Embryonic facial prominence (tissue), 1 donor: ENCODE measurements around the gene KRR1.
A peak's percentile ranks its signal among the peaks of the same experiment; 100 is the strongest.
"Not testable (repeated sequence)": the region's sequence is repeated elsewhere in the genome, so short reads cannot be mapped to it uniquely, and the experiment has no call there.

Source experiments
- DNase-seq: peaks from one replicate; pipeline ENCODE4 v3.0.0-alpha.2; 2016; ENCODE audit errors: extremely low spot score

KRR1 gene

GRCh38 chr12:75525263-75525662, 13.9 kb upstream of the KRR1 start:
- DNase-seq, result no peak

GRCh38 chr12:75522124-75522523, 10.7 kb upstream of the KRR1 start:
- not testable (repeated sequence) for DNase-seq

GRCh38 chr12:75521224-75521623, 9.8 kb upstream of the KRR1 start:
- DNase-seq, result not testable (repeated sequence)

- no peak for DNase-seq
These were observed 1.8 kb downstream of the KRR1 start for GRCh38 chr12:75509621-75510020.

GRCh38 chr12:75508159-75508558, 3.2 kb downstream of the KRR1 start:
- no peak for DNase-seq

- DNase-seq, result no peak
These were observed 4.3 kb downstream of the KRR1 start for GRCh38 chr12:75507086-75507485.

- peak; percentile 18 for DNase-seq
These were observed 5.6 kb downstream of the KRR1 start for GRCh38 chr12:75505706-75506312.

GRCh38 chr12:75503866-75504265, 7.5 kb downstream of the KRR1 start:
- no peak for DNase-seq

- DNase-seq, result no peak
These were observed 8.0 kb downstream of the KRR1 start for GRCh38 chr12:75503459-75503858.

GRCh38 chr12:75491169-75491568, 20.2 kb downstream of the KRR1 start:
- DNase-seq, result no peak

GRCh38 chr12:75489613-75490210, 21.7 kb downstream of the KRR1 start:
- no peak for DNase-seq

- DNase-seq, result no peak
These were observed 22.2 kb downstream of the KRR1 start for GRCh38 chr12:75489187-75489586.

GRCh38 chr12:75488553-75488952, 22.9 kb downstream of the KRR1 start:
- no peak for DNase-seq

GRCh38 chr12:75487308-75487707, 24.1 kb downstream of the KRR1 start:
- no peak for DNase-seq

GRCh38 chr12:75484450-75484849, 27.0 kb downstream of the KRR1 start:
- DNase-seq, result not testable (repeated sequence)

- DNase-seq, result no peak
These were observed 28.0 kb downstream of the KRR1 start for GRCh38 chr12:75483431-75483830.

- DNase-seq, result no peak
These were observed 28.8 kb downstream of the KRR1 start for GRCh38 chr12:75482646-75483045.

- DNase-seq, result no peak
These were observed 29.6 kb downstream of the KRR1 start for GRCh38 chr12:75481774-75482173.

- DNase-seq, result no peak
These were observed 30.2 kb downstream of the KRR1 start for GRCh38 chr12:75481013-75481705.

GRCh38 chr12:75480469-75480949, 30.9 kb downstream of the KRR1 start, which contains the start of gene GLIPR1:
Gene GLIPR1 (plus strand): TSS chr12:75480755. CDS start chr12:75480881, 126 bp downstream.
- no peak for DNase-seq

- DNase-seq, result no peak
These were observed 31.4 kb downstream of the KRR1 start for GRCh38 chr12:75479963-75480461.

- DNase-seq, result no peak
These were observed 33.2 kb downstream of the KRR1 start for GRCh38 chr12:75478116-75478794.
